A549 (cell line): Measurements from ENCODE around the gene PTPRN2.

Experiments used
- CEBPB ChIP-seq, 2 experiments: fragments of >200 bp in 1 of 2; sonication (Bioruptor Twin) in 1 of 2; formaldehyde crosslinking in 1 of 2; IDR thresholded peaks; 2 replicates each; pipeline ENCODE4 v1.6.1; 2012 to 2016
- CHD2 ChIP-seq: fragments of 150-350 bp; IDR thresholded peaks from 2 replicates; pipeline ENCODE4 v1.6.1; 2014; ENCODE audit warnings: low read length; ENCODE audit not compliant: partially characterized antibody
- CTCF ChIP-seq: fragments of >200 bp; sonication (Bioruptor Twin); formaldehyde crosslinking; IDR thresholded peaks from 3 replicates; pipeline ENCODE4 v1.5.1; 2016
- ESRRA ChIP-seq: fragments of 150-350 bp; IDR thresholded peaks from 2 replicates; pipeline ENCODE4 v1.6.1; 2014; ENCODE audit warnings: mild to moderate bottlenecking, low read length, borderline replicate concordance
- HOXA7 ChIP-seq: fragments of 250-450 bp; sonication (Bioruptor Pico); IDR thresholded peaks from 2 replicates; pipeline ENCODE4 v1.5.0; 2020; ENCODE audit warnings: mild to moderate bottlenecking, moderate library complexity
- JUN ChIP-seq, 2 experiments: fragments of >200 bp; sonication (Bioruptor Twin); formaldehyde crosslinking; IDR thresholded peaks; 2 replicates in 1 of 2; 3 replicates in 1 of 2; pipeline ENCODE4 v1.6.1; 2016 to 2017
- KDM1A ChIP-seq: fragments of 200-600 bp; sonication (generic); IDR thresholded peaks from 2 replicates; pipeline ENCODE4 v1.6.1; 2016; ENCODE audit warnings: low read depth, mild to moderate bottlenecking
- MAFK ChIP-seq: fragments of 450-650 bp; IDR thresholded peaks from 2 replicates; pipeline ENCODE4 v1.6.1; 2014; ENCODE audit not compliant: partially characterized antibody
- NR3C1 ChIP-seq: fragments of >200 bp; sonication (Bioruptor Twin); formaldehyde crosslinking; IDR thresholded peaks from 3 replicates; pipeline ENCODE4 v1.6.1; 2017
- PHF8 ChIP-seq: fragments of 200-600 bp; sonication (generic); IDR thresholded peaks from 2 replicates; pipeline ENCODE4 v1.6.1; 2016; ENCODE audit warnings: low read depth, mild to moderate bottlenecking, antibody characterized with exemption, moderate library complexity, borderline replicate concordance
- POLR2A ChIP-seq: IDR thresholded peaks from 2 replicates; pipeline ENCODE4 v1.6.1; 2012; ENCODE audit warnings: mild to moderate bottlenecking, low read length
- RNF2 ChIP-seq: fragments of 200-600 bp; sonication (generic); IDR thresholded peaks from 2 replicates; pipeline ENCODE4 v1.6.1; 2016; ENCODE audit warnings: low read depth, mild to moderate bottlenecking, antibody characterized with exemption, moderate library complexity, borderline replicate concordance
- TP53 ChIP-seq: fragments of 250-450 bp; sonication (Bioruptor Pico); IDR thresholded peaks from 2 replicates; pipeline ENCODE4 v1.5.0; 2021; ENCODE audit warnings: mild to moderate bottlenecking, moderate library complexity
- USF2 ChIP-seq: fragments of 450-650 bp; IDR thresholded peaks from 2 replicates; pipeline ENCODE4 v1.6.1; 2014; ENCODE audit warnings: antibody characterized with exemption

- no peak for TF ChIP-seq USF2
- TF ChIP-seq ESRRA: no peak
- TF ChIP-seq CTCF: no peak
- TF ChIP-seq RNF2: no peak
- no peak for TF ChIP-seq HOXA7 (CRISPR knock-in tag)
- TF ChIP-seq JUN (IDR thresholded peaks at IDR 0.05): no peak
- no peak for TF ChIP-seq CHD2
- TF ChIP-seq PHF8: no peak
- no peak for TF ChIP-seq MAFK
- no peak for TF ChIP-seq TP53 (CRISPR knock-in tag)
- no peak for TF ChIP-seq POLR2A
- no peak for TF ChIP-seq CEBPB (IDR thresholded peaks at IDR 0.05)
- TF ChIP-seq KDM1A: no peak
- TF ChIP-seq NR3C1: no peak
These were observed 1034.4 kb downstream of the PTPRN2 start for GRCh38 chr7:157553256-157553655.
